ENCODE results near the gene WWC1.

GRCh38 chr5:168378741-168379140 is 87.3 kb downstream of the WWC1 start:
- TF ChIP-seq CTCF (conservative IDR thresholded peaks at IDR 0.05; ENCODE audit: low read length) (no peak), EZH2phosphoT487 (IDR thresholded peaks at IDR 0.05; ENCODE audit: borderline replicate concordance, low read depth, low read length) (no peak)
